Small intestine (tissue), 7 donors: Measurements from ENCODE around the gene GABRE. TPM values are rescaled to one million over a fixed set of nuclear protein-coding genes. Genes with fewer than 3 reads are reported as not detected.

Experiments
- DNase-seq, 2 donors: peaks; one replicate each; pipeline versions ENCODE4 v3.0.0 to v3.0.0-alpha.2; 2013
- FAIRE-seq: peaks from 2 replicates; lab custom pipeline; 2012; peaks lifted over from hg19 to GRCh38; lab: Jason Lieb, UNC
- H3K27ac ChIP-seq, 3 donors: one replicate each; pipeline ENCODE4 v1.5.1; 2013; ENCODE audit warnings: low read length in 2 of 3, mild to moderate bottlenecking in 2 of 3, control low read depth in 1 of 3, inconsistent platforms in 1 of 3, low read depth in 1 of 3, moderate library complexity in 1 of 3
- H3K27me3 ChIP-seq, 3 donors: one replicate each; pipeline ENCODE4 v1.6.1; 2013; ENCODE audit warnings: low read length in 3 of 3, inconsistent platforms in 1 of 3; ENCODE audit not compliant: control insufficient read depth in 3 of 3, insufficient read depth in 3 of 3
- H3K36me3 ChIP-seq, 3 donors: one replicate each; pipeline ENCODE4 v1.6.1; 2013; ENCODE audit warnings: low read length in 3 of 3, inconsistent platforms in 1 of 3, low read depth in 1 of 3, mild to moderate bottlenecking in 1 of 3, moderate library complexity in 1 of 3; ENCODE audit not compliant: control insufficient read depth in 3 of 3, insufficient read depth in 2 of 3
- H3K4me1 ChIP-seq, 3 donors: one replicate each; pipeline ENCODE4 v1.6.1; 2013; ENCODE audit warnings: low read length in 2 of 3, inconsistent platforms in 1 of 3, low read depth in 1 of 3, mild to moderate bottlenecking in 1 of 3, moderate library complexity in 1 of 3; ENCODE audit not compliant: control insufficient read depth in 3 of 3, insufficient read depth in 2 of 3
- H3K4me3 ChIP-seq, 3 donors: one replicate each; pipeline ENCODE4 v1.5.1; 2013; ENCODE audit warnings: low read length in 3 of 3, control low read depth in 1 of 3, inconsistent platforms in 1 of 3, low read depth in 1 of 3, mild to moderate bottlenecking in 1 of 3, moderate library complexity in 1 of 3
- H3K9me3 ChIP-seq, 2 donors: one replicate each; pipeline ENCODE4 v1.6.1; 2013; ENCODE audit warnings: low read depth in 1 of 2, low read length in 1 of 2; ENCODE audit not compliant: control insufficient read depth in 2 of 2, insufficient read depth in 1 of 2
- WGBS, 3 donors: extraction: QIAGEN DNeasy Blood & Tissue Kit; methylation state at CpG; one replicate each; pipeline ENCODE4 v1.1.7; 2013; 5-methylcytosine and 5-hydroxymethylcytosine counted together
- polyA plus RNA-seq, 4 donors: library from polyadenylated mRNA; stranded (reverse) in 3 of 4; unstranded in 1 of 4; fragments of 200-250 nt in 3 of 4; fragments of 120-200 nt in 1 of 4; gene quantifications; one replicate each; pipeline versions ENCODE4 v1.2.1 to v1.2.3, GENCODE V29; 2013
- donor health status: healthy with polysubstance abuse.
- donor health status: control.
- donor health status: control.
- donor health status: Bipolar disorder and iron deficiency.
- donor health status: healthy.

GABRE gene
- polyA plus RNA-seq, 4 donors = 4.8 to 47.6 (median 23.8) TPM

DNA sequence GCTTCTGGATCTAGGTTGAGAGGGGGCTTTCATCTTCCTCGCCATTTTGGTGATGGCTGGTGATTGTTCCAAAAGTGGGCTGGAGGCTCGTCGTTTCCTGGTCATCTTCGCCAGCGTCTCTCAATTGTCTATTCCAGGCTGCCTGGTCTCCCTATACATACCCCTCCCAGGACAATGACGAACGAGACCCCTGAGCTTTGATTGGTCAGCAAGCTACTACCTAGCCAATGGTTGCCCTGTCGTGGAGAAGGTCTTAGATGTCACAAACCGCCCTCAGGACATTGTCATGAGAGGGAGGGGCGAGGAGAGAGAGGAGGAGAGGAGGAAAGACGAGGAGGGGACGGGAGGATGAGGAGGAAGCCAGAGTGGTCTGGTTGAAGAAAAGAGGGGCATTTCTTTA lies 69.5 kb downstream of the GABRE start:
- no peaks in the 10 kb centered on the region for H3K27me3 ChIP-seq
- H3K27ac ChIP-seq = no peak overlapping the region
- DNase-seq (no peak), FAIRE-seq (no peak)
- H3K4me1 ChIP-seq = peaks cover 0 to 3% (median 0%) of the 10 kb centered on the region in 3 donors
- H3K9me3 ChIP-seq = no peaks in the 10 kb centered on the region
- WGBS, 3 donors = 77 to 90% (median 77%) methylated on average over 10 to 12 of the region's 12 CpGs
- no peaks in the 10 kb centered on the region for H3K36me3 ChIP-seq
- no peak overlapping the region for H3K4me3 ChIP-seq

Other genes with a start within 250 kb of the GABRE start
- not detected for gene CNGA2, start 239.9 kb downstream of the GABRE start, polyA plus RNA-seq
- gene MAGEA4, start 61.8 kb downstream of the GABRE start, polyA plus RNA-seq = not detected
- gene MAGEA10, start 163.9 kb upstream of the GABRE start, polyA plus RNA-seq = under 1 TPM in 1 of 4 donors, not detected in 3; 0.04 TPM